WERI-Rb-1 (cell line): Measurements from ENCODE around the gene ITGA2.
A peak's percentile ranks its signal among the peaks of the same experiment; 100 is the strongest.
"Not testable (repeated sequence)": the region's sequence is repeated elsewhere in the genome, so short reads cannot be mapped to it uniquely, and the experiment has no call there.

Experiments used
- DNase-seq: peaks from one replicate; pipeline ENCODE4 v3.0.0-alpha.2; 2020
- H3K27ac ChIP-seq: fragments of 250-450 bp; sonication (Bioruptor Pico); 2 replicates; pipeline ENCODE4 v1.5.1; 2020; ENCODE audit warnings: mild to moderate bottlenecking, moderate library complexity
- H3K27me3 ChIP-seq: fragments of 250-450 bp; sonication (Bioruptor Pico); 2 replicates; pipeline ENCODE4 v1.5.1; 2021; ENCODE audit warnings: mild to moderate bottlenecking, low read depth, moderate library complexity; ENCODE audit not compliant: insufficient read depth, severe bottlenecking
- H3K36me3 ChIP-seq: fragments of 250-450 bp; sonication (Bioruptor Pico); 2 replicates; pipeline ENCODE4 v1.5.1; 2020; ENCODE audit warnings: mild to moderate bottlenecking, moderate library complexity
- H3K4me3 ChIP-seq: 2 replicates; pipeline ENCODE4 v1.5.1; 2011; ENCODE audit warnings: low read depth, mild to moderate bottlenecking, control low read depth, low read length
- H3K9me3 ChIP-seq: fragments of 250-450 bp; sonication (Bioruptor Pico); 2 replicates; pipeline ENCODE4 v1.5.1; 2021; ENCODE audit warnings: mild to moderate bottlenecking, moderate library complexity; ENCODE audit not compliant: severe bottlenecking
- CTCF ChIP-seq: IDR thresholded peaks from 2 replicates; pipeline ENCODE4 v1.5.1; 2011; ENCODE audit warnings: low read depth, mild to moderate bottlenecking, control low read depth, inconsistent platforms, low read length

The ITGA2 gene

GRCh38 chr5:53110156-53110555, 121.0 kb downstream of the ITGA2 start:
- Histone ChIP-seq H3K27ac (peak overlapping the region; percentile 79), H3K9me3 (no peaks in the 10 kb centered on the region), H3K36me3 (peaks cover 7% of the 10 kb centered on the region), H3K27me3 (no peaks in the 10 kb centered on the region), H3K4me3 (peak overlapping the region; percentile 89)
- TF ChIP-seq CTCF = no peak
- no peak for DNase-seq

GRCh38 chr5:53111139-53111538, 122.0 kb downstream of the ITGA2 start:
- Histone ChIP-seq H3K27ac (no peak overlapping the region), H3K9me3 (no peaks in the 10 kb centered on the region), H3K4me3 (no peak overlapping the region), H3K36me3 (peaks cover 7% of the 10 kb centered on the region), H3K27me3 (no peaks in the 10 kb centered on the region)
- no peak for DNase-seq
- TF ChIP-seq CTCF = no peak

- H3K9me3 ChIP-seq, H3K4me3 ChIP-seq, H3K27me3 ChIP-seq, DNase-seq, H3K36me3 ChIP-seq, H3K27ac ChIP-seq: not testable (repeated sequence)
Observed at GRCh38 chr5:53112307-53112706, 123.2 kb downstream of the ITGA2 start.

- H3K36me3 ChIP-seq = no peaks in the 10 kb centered on the region
- H3K9me3 ChIP-seq = no peaks in the 10 kb centered on the region
- DNase-seq = no peak
- no peaks in the 10 kb centered on the region for H3K27me3 ChIP-seq
- TF ChIP-seq CTCF = no peak
- H3K4me3 ChIP-seq = no peak overlapping the region
- H3K27ac ChIP-seq = no peak overlapping the region
Observed at GRCh38 chr5:53112909-53113308, 123.8 kb downstream of the ITGA2 start.

GRCh38 chr5:53113947-53114346, 124.8 kb downstream of the ITGA2 start:
- no peak for TF ChIP-seq CTCF
- Histone ChIP-seq H3K27me3 (no peaks in the 10 kb centered on the region), H3K9me3 (no peaks in the 10 kb centered on the region), H3K27ac (no peak overlapping the region), H3K36me3 (no peaks in the 10 kb centered on the region), H3K4me3 (no peak overlapping the region)
- no peak for DNase-seq

GRCh38 chr5:53114988-53115387, 125.8 kb downstream of the ITGA2 start:
- TF ChIP-seq CTCF = 0 out of 2 replicates have a peak, but pooled peaks have one; percentile 7
- no peak for DNase-seq

More at GRCh38 chr5:53114988-53115387, 125.8 kb downstream of the ITGA2 start:
- Histone ChIP-seq H3K27me3 (no peaks in the 10 kb centered on the region), H3K36me3 (no peaks in the 10 kb centered on the region), H3K4me3 (no peak overlapping the region), H3K27ac (no peak overlapping the region), H3K9me3 (no peaks in the 10 kb centered on the region)
